SU-DHL-6 (cell line): ENCODE results near the gene LUM.

ENCODE experiments used
- EZH2phosphoT487 ChIP-seq: fragments of 200-600 bp; sonication (generic), shearing (Covaris generic); conservative IDR thresholded peaks from 2 replicates; pipeline ENCODE4 v1.6.1; 2018; ENCODE audit warnings: mild to moderate bottlenecking, antibody characterized with exemption, low read length, moderate library complexity, mixed read lengths
- TF ChIP-seq, protein P1 (sequence below): fragments of 200-600 bp; sonication (generic); IDR thresholded peaks from one replicate; pipeline ENCODE4 v1.5.1; 2017; ENCODE audit warnings: antibody characterized with exemption, mild to moderate bottlenecking, low read length, moderate library complexity; ENCODE audit not compliant: insufficient read depth, poor library complexity, severe bottlenecking

DNA sequence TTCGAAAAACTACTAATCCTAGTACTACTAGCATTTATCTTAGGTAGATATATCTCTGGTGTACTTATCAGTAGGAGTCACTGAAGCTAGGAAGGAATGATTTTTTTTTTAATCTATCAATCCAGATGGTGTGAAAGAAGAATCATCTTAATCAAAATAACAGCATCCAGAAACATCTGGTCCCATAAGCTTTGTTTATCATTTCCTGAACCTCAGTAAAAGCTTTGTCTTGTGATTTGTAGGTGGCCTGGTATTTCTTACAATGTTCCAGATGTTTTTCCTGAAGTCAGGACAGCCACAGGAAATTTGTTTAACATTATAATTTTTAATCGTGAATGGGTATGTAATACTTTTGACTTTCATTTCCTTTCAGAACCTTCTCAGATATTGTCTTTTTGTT lies 28.0 kb upstream of the LUM start:
- TF ChIP-seq, protein P1, sequence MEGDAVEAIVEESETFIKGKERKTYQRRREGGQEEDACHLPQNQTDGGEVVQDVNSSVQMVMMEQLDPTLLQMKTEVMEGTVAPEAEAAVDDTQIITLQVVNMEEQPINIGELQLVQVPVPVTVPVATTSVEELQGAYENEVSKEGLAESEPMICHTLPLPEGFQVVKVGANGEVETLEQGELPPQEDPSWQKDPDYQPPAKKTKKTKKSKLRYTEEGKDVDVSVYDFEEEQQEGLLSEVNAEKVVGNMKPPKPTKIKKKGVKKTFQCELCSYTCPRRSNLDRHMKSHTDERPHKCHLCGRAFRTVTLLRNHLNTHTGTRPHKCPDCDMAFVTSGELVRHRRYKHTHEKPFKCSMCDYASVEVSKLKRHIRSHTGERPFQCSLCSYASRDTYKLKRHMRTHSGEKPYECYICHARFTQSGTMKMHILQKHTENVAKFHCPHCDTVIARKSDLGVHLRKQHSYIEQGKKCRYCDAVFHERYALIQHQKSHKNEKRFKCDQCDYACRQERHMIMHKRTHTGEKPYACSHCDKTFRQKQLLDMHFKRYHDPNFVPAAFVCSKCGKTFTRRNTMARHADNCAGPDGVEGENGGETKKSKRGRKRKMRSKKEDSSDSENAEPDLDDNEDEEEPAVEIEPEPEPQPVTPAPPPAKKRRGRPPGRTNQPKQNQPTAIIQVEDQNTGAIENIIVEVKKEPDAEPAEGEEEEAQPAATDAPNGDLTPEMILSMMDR, result no peak
- TF ChIP-seq EZH2phosphoT487, result no peak
